ENCODE data around the gene TOM1L2. TPM values are rescaled to one million over a fixed set of nuclear protein-coding genes. Genes with fewer than 3 reads are reported as not detected.

The TOM1L2 gene
- total RNA-seq, 2 experiments from 2014 or later = 32.9 to 37.0 TPM

GRCh38 chr17:17989618-17990017, 17.4 kb upstream of the TOM1L2 start:
- H3K27ac Mint-ChIP-seq = no peak overlapping the region
- no peaks in the 10 kb centered on the region for H3K36me3 Mint-ChIP-seq
- no peak for DNase-seq
- no peak overlapping the region for H3K4me3 Mint-ChIP-seq
- H3K27me3 Mint-ChIP-seq = no peaks in the 10 kb centered on the region
- POLR2A ChIA-PET = interaction anchor here (0.6 kb wide), 1 partner anchor 513 kb away, joined by 3 read pairs; no protein-coding TSS in a partner anchor
- H3K4me1 Mint-ChIP-seq = no peaks in the 10 kb centered on the region
- H3K9me3 Mint-ChIP-seq = no peaks in the 10 kb centered on the region
- ATAC-seq (ENCODE audit: low read depth) = no peak

DNA sequence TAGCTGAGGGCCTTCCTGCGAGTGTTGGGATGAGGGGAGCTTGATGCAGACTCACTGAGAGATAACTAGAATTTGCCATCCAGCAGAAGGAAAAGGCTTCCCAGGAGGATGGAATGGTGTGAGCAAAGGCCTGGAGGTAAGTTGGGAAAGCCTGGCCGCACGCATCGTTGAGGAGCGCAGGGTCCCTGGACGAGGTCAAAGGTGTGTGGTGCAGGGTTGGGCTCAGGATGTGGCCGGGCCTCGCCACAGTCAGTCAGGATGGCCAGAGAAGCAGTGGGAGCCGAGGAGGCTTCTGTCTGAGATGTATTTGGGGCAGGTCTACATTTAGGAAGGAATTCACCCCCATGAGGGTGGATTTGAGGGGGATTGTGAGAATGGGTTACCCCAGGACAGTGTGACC, 16.9 kb upstream of the TOM1L2 start:
- ATAC-seq (ENCODE audit: low read depth) (no peak), DNase-seq (no peak)
- no peaks in the 10 kb centered on the region for H3K4me1 Mint-ChIP-seq

GRCh38 chr17:17988427-17988945, 16.3 kb upstream of the TOM1L2 start:
- DNase-seq (no peak), ATAC-seq (ENCODE audit: low read depth) (no peak)
- POLR2A ChIA-PET = no interaction called here
- Mint-ChIP-seq H3K36me3 (no peaks in the 10 kb centered on the region), H3K27me3 (no peaks in the 10 kb centered on the region), H3K9me3 (no peaks in the 10 kb centered on the region), H3K27ac (no peak overlapping the region), H3K4me1 (no peaks in the 10 kb centered on the region), H3K4me3 (no peak overlapping the region)

More for the DNA sequence above, 16.9 kb upstream of the TOM1L2 start:
- no peaks in the 10 kb centered on the region for H3K36me3 Mint-ChIP-seq
- H3K27ac Mint-ChIP-seq = no peak overlapping the region
- H3K9me3 Mint-ChIP-seq = no peaks in the 10 kb centered on the region
- H3K4me3 Mint-ChIP-seq = no peak overlapping the region
- POLR2A ChIA-PET = no interaction called here
- no peaks in the 10 kb centered on the region for H3K27me3 Mint-ChIP-seq

DNA sequence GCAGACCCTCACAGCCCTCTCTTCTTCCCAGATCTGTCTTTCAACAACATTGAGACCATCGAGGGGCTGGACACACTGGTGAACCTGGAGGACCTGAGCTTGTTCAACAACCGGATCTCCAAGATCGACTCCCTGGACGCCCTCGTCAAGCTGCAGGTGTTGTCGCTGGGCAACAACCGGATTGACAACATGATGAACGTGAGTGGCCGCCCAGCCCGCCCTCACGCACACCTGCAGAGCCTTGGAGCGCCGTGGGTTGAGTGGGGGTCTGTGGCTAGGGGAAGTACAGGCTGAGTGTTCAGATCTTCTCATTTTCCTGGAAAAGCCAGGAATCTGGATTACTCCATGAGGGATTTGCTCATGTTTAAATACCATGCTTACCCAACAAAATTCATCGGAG, 15.7 kb upstream of the TOM1L2 start:
- POLR2A ChIA-PET = no interaction called here
- Mint-ChIP-seq H3K4me3 (no peak overlapping the region), H3K27ac (no peak overlapping the region), H3K27me3 (no peaks in the 10 kb centered on the region), H3K36me3 (no peaks in the 10 kb centered on the region), H3K9me3 (no peaks in the 10 kb centered on the region), H3K4me1 (no peaks in the 10 kb centered on the region)
- ATAC-seq (ENCODE audit: low read depth) (no peak), DNase-seq (no peak)

DNA sequence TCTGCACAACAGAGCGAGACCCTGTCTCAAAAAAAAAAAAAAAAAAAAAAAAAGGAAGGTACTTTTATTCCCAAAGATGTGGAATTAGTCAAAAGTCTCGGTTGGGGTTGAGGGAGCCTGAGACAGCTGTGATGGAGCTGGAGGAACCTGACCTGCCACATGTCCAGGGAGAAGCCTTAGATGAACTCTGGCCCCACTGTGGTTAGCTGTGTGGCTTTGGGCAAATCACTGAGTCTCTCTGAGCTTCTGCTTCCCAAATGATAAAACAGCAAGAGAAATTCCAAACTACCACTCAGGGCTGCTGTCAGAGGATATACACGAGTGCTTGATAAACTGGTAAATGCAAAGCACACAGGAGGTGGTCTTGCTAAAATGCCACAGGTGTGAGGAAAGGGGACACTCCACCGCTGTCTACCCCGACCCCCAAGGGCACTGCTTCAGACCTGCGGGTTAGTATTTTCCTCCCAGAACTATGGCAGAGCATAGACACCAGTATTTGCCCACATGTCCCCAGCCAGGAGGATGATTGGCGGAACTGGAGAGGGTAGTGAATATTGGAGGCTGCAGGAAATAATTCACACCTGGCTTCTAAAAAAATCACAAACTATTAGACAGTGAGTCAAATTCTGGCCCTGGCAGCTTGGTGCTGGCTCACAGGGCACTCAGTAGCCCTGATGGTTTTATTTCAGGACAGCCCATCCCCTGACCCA, 15.1 kb upstream of the TOM1L2 start:
- Mint-ChIP-seq H3K4me1 (no peaks in the 10 kb centered on the region), H3K9me3 (no peaks in the 10 kb centered on the region), H3K27me3 (no peaks in the 10 kb centered on the region), H3K27ac (no peak overlapping the region), H3K36me3 (no peaks in the 10 kb centered on the region), H3K4me3 (no peak overlapping the region)
- POLR2A ChIA-PET = no interaction called here
- DNase-seq (no peak), ATAC-seq (ENCODE audit: low read depth) (no peak)

GRCh38 chr17:17985555-17985954, 13.4 kb upstream of the TOM1L2 start:
- no peak for ATAC-seq (ENCODE audit: low read depth)
- H3K4me1 Mint-ChIP-seq = no peaks in the 10 kb centered on the region
- POLR2A ChIA-PET = no interaction called here
- H3K27ac Mint-ChIP-seq = no peak overlapping the region
- no peaks in the 10 kb centered on the region for H3K36me3 Mint-ChIP-seq
- H3K4me3 Mint-ChIP-seq = no peak overlapping the region
- no peaks in the 10 kb centered on the region for H3K9me3 Mint-ChIP-seq
- H3K27me3 Mint-ChIP-seq = no peaks in the 10 kb centered on the region
- DNase-seq = no peak

DNA sequence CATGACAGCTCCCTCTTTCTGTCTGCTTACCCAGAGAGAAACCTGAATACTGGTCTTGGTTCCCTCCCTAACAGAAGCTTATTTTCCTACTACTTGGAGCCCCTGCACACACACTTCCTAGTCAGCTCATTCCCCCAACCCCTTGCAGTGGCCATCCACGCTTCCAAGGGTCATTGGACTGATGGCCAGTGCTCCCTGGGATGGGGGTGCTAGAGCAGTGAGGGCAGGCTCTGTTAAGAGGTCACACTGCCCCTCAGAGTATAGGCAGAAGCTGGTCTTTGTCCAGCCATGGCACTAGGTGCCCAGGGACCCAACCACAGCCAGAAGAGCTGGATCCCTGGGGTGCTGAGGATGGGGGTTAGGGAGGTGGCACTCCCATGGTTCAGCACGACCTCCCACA, 13.0 kb upstream of the TOM1L2 start:
- no peak for ATAC-seq (ENCODE audit: low read depth)
- Mint-ChIP-seq H3K36me3 (no peaks in the 10 kb centered on the region), H3K4me1 (no peaks in the 10 kb centered on the region), H3K27ac (no peak overlapping the region), H3K27me3 (no peaks in the 10 kb centered on the region), H3K9me3 (no peaks in the 10 kb centered on the region), H3K4me3 (no peak overlapping the region)
- POLR2A ChIA-PET = no interaction called here
- no peak for DNase-seq

GRCh38 chr17:17983776-17984175, 11.6 kb upstream of the TOM1L2 start:
- no peaks in the 10 kb centered on the region for H3K36me3 Mint-ChIP-seq

DNA sequence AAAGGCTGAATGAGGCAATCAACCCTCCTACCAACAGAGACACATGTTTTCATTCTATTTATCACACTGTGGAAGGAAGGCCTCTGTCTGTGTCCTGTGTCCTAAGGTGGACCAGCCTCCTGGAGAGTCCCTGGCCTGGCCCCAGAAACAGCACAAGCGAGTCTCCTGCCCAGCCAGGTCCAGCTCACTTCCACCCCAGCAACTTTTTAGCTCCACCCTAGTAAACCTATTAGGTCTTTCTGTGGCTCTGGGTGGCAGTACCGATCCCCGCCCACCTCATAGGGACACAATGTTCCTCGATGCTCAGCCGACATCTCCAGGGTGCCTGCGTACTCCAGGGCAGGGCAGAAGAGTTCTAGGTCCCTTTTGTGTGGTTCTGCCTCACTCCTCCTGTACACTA, 11.2 kb upstream of the TOM1L2 start:
- no peaks in the 10 kb centered on the region for H3K9me3 Mint-ChIP-seq
- DNase-seq = no peak
- H3K4me3 Mint-ChIP-seq = no peak overlapping the region
- no peaks in the 10 kb centered on the region for H3K36me3 Mint-ChIP-seq
- no peaks in the 10 kb centered on the region for H3K4me1 Mint-ChIP-seq
- H3K27me3 Mint-ChIP-seq = no peaks in the 10 kb centered on the region
- no peak overlapping the region for H3K27ac Mint-ChIP-seq
- POLR2A ChIA-PET = interaction anchor here (1.4 kb wide), 1 partner anchor 11 kb away, joined by 3 read pairs; the partner anchor contains the start of genes DRC3 and TOM1L2
- no peak for ATAC-seq (ENCODE audit: low read depth)

More at GRCh38 chr17:17983776-17984175, 11.6 kb upstream of the TOM1L2 start:
- Mint-ChIP-seq H3K27ac (no peak overlapping the region), H3K4me3 (no peak overlapping the region), H3K27me3 (no peaks in the 10 kb centered on the region), H3K9me3 (no peaks in the 10 kb centered on the region), H3K4me1 (no peaks in the 10 kb centered on the region)
- ATAC-seq (ENCODE audit: low read depth) = no peak
- POLR2A ChIA-PET = no interaction called here
- no peak for DNase-seq

DNA sequence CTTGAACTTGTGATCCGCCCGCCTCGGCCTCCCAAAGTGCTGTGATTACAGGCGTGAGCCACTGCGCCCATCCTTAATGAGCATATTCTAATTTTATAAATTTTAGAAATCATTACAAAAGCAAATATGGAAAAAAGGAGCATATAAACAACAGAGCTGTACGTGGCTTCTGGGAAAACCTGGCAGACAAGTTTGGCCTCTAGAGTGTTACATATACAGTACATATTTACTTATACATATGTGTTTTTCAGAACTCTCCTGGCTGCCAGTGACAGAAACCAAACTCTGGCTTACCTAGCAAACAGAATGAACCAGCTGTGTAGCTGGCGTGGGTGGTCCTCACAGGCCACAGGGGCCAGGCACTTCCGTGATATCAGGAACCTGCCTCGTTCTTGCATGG, 10.6 kb upstream of the TOM1L2 start:
- Mint-ChIP-seq H3K4me3 (no peak overlapping the region), H3K36me3 (no peaks in the 10 kb centered on the region), H3K4me1 (no peaks in the 10 kb centered on the region), H3K27ac (no peak overlapping the region), H3K9me3 (no peaks in the 10 kb centered on the region), H3K27me3 (no peaks in the 10 kb centered on the region)
- POLR2A ChIA-PET = interaction anchor here (1.4 kb wide), 1 partner anchor 10 kb away, joined by 3 read pairs; the partner anchor contains the start of genes DRC3 and TOM1L2
- ATAC-seq (ENCODE audit: low read depth) (no peak), DNase-seq (no peak)

GRCh38 chr17:17981330-17981729, 9.1 kb upstream of the TOM1L2 start:
- no peak for DNase-seq
- POLR2A ChIA-PET = no interaction called here

GRCh38 chr17:17979778-17980177, 7.6 kb upstream of the TOM1L2 start:
- no peak overlapping the region for H3K27ac Mint-ChIP-seq
- H3K4me3 Mint-ChIP-seq = no peak overlapping the region
- POLR2A ChIA-PET = interaction anchor here (1.1 kb wide), 1 partner anchor 22 kb away, joined by 3 read pairs; no protein-coding TSS in a partner anchor
- H3K4me1 Mint-ChIP-seq = no peaks in the 10 kb centered on the region
- H3K9me3 Mint-ChIP-seq = no peaks in the 10 kb centered on the region
- DNase-seq (no peak), ATAC-seq (ENCODE audit: low read depth) (no peak)
- H3K36me3 Mint-ChIP-seq = no peaks in the 10 kb centered on the region
- peaks cover 2% of the 10 kb centered on the region for H3K27me3 Mint-ChIP-seq

More at GRCh38 chr17:17981330-17981729, 9.1 kb upstream of the TOM1L2 start:
- ATAC-seq (ENCODE audit: low read depth) = no peak
- Mint-ChIP-seq H3K9me3 (no peaks in the 10 kb centered on the region), H3K27me3 (peaks cover 2% of the 10 kb centered on the region), H3K4me3 (no peak overlapping the region), H3K36me3 (no peaks in the 10 kb centered on the region), H3K4me1 (no peaks in the 10 kb centered on the region), H3K27ac (no peak overlapping the region)

GRCh38 chr17:17978481-17979424, 6.6 kb upstream of the TOM1L2 start:
- Mint-ChIP-seq H3K36me3 (no peaks in the 10 kb centered on the region), H3K27ac (no peak overlapping the region), H3K27me3 (peaks cover 2% of the 10 kb centered on the region), H3K4me1 (peaks cover under 1% of the 10 kb centered on the region), H3K9me3 (no peaks in the 10 kb centered on the region), H3K4me3 (no peak overlapping the region)
- no peak for DNase-seq
- ATAC-seq (ENCODE audit: low read depth) = no peak
- POLR2A ChIA-PET = no interaction called here

Measured in activated naive CD8-positive, alpha-beta T cell treated with anti-CD3 and anti-CD28 coated beads, Interleukin-2, amount 10 ng/mL, durations not matched to agents 7 days and 5 days (primary cell).